ENCODE data around the gene FUT6.
"Not testable (repeated sequence)": the region's sequence is repeated elsewhere in the genome, so short reads cannot be mapped to it uniquely, and the experiment has no call there.

The FUT6 gene

GRCh38 chr19:5877882-5878281 is 38.4 kb upstream of the FUT6 start:
- no peak overlapping the region for H3K4me3 ChIP-seq (ENCODE audit: low read depth, low read length)
- no peak for TF ChIP-seq CTCF (IDR thresholded peaks at IDR 0.05; ENCODE audit: low read depth, low read length)

DNA sequence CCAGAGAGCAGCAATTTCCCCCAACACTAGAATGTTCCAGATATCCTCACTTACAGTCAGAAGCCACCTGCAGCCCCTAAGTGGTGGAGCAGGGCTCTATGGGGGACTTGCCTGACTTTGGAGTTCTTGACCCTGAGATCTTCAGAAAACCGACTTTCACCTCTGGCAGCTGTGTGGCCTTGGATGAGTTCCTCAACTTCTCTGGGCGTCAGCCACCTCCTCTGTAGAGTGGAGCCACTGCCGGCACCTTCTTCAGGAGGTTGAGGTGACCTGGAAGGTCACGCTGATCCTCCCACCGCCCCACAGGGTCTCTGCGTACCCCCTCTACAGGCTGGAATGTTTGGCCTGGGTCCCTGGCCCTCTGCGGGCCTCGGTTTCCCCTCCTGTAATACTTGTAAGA is 37.9 kb upstream of the FUT6 start:
- H3K4me3 ChIP-seq (ENCODE audit: low read depth, low read length), result no peak overlapping the region
- TF ChIP-seq CTCF (IDR thresholded peaks at IDR 0.05; ENCODE audit: low read depth, low read length), result no peak

DNA sequence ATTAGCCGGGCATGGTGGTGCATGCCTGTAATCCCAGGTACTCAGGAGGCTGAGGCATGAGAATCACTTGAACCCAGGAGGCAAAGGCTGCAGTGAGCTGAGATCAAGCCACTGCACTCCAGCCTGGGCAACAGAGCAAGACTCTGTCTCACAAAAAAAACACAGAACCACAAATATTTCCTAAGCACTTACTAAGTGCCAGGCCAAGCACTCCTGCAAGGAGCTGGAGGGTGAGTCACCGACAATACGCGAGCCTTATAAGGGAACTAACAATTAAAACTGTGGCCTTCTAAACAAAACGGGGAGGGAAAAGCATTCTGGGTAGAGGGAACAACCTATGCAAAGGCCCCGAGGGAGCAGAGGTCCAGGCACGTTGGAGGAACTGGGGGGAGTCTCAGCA is 35.0 kb upstream of the FUT6 start:
- not testable (repeated sequence) for H3K4me3 ChIP-seq (ENCODE audit: low read depth, low read length)

- H3K4me3 ChIP-seq (ENCODE audit: low read depth, low read length), result no peak overlapping the region
- no peak for TF ChIP-seq CTCF (IDR thresholded peaks at IDR 0.05; ENCODE audit: low read depth, low read length)
Observed at GRCh38 chr19:5873617-5874199, 34.2 kb upstream of the FUT6 start.

DNA sequence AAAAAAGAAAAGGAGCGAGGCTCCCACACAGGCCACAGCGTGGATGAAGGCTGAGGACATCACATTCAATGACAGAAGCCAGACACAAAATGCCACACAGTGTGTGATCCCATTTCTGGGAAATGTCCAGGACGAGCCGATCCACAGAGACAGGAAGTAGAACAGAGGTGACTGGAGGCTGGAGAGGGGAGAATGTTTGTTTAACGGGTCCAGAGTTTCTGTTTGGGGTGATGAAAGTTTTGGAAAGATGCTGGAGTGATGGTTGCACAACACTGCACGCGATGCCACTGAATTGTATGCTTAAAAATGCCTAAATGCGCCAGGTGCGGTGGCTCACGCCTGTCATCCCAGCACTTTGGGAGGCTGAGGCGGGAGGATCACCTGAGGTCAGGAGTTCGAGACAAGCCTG is 31.5 kb upstream of the FUT6 start:
- no peak overlapping the region for H3K4me3 ChIP-seq (ENCODE audit: low read depth, low read length)
- TF ChIP-seq CTCF (IDR thresholded peaks at IDR 0.05; ENCODE audit: low read depth, low read length), result no peak

- H3K4me3 ChIP-seq (ENCODE audit: low read depth, low read length), result no peak overlapping the region
- no peak for TF ChIP-seq CTCF (IDR thresholded peaks at IDR 0.05; ENCODE audit: low read depth, low read length)
Observed at GRCh38 chr19:5867201-5868136, 28.0 kb upstream of the FUT6 start.

GRCh38 chr19:5865772-5866171 is 26.3 kb upstream of the FUT6 start:
- H3K4me3 ChIP-seq (ENCODE audit: low read depth, low read length), result no peak overlapping the region
- no peak for TF ChIP-seq CTCF (IDR thresholded peaks at IDR 0.05; ENCODE audit: low read depth, low read length)

All from WI38 (cell line).